GM12878 (cell line): ENCODE results near the gene SLU7. TPM values are rescaled to one million over a fixed set of nuclear protein-coding genes. Genes with fewer than 3 reads are reported as not detected.

Experiments used
- ATAC-seq: fragments of 200-7000 bp; cut with Tn5 transposase; 3 replicates; pipeline ENCODE4 v1.9.1; 2020; ENCODE audit warnings: mild to moderate bottlenecking, moderate library complexity
- BruUV-seq: library from RNA; stranded (reverse); fragments of 400-500 nt; replicated peaks from 2 replicates; lab custom pipeline; 2021; lab: Mats Ljungman, UMichigan
- CTCF ChIA-PET: fragments of 300-600 bp; sonication (Branson Sonifier 250); formaldehyde crosslinking; extraction: SDS; loops from one replicate; lab custom pipeline; 2021; ENCODE audit warnings: inconsistent platforms; lab: Yijun Ruan, JAX
- POLR2A ChIA-PET: fragments of 350-600 bp; formaldehyde crosslinking; extraction: SDS; loops from one replicate; lab custom pipeline; 2021; ENCODE audit warnings: inconsistent platforms; lab: Charles Lee
- RAD21 ChIA-PET: fragments of 300-600 bp; sonication (Branson Sonifier 250); formaldehyde crosslinking; loops from one replicate; lab custom pipeline; 2023; ENCODE audit warnings: antibody characterized with exemption; ENCODE audit not compliant: unreplicated experiment; lab: Charles Lee
- SMC1A ChIA-PET: fragments of 300-600 bp; sonication (Branson Sonifier 250); formaldehyde crosslinking; loops from one replicate; lab custom pipeline; 2023; ENCODE audit not compliant: unreplicated experiment, uncharacterized antibody; lab: Charles Lee
- DNase-seq: peaks from one replicate; pipeline ENCODE4 v3.0.0-alpha.2; 2011; ENCODE audit warnings: low read depth, low spot score
- FAIRE-seq: peaks from 3 replicates; lab custom pipeline; 2011; peaks lifted over from hg19 to GRCh38; lab: Jason Lieb, UNC
- H2AFZ ChIP-seq: 2 replicates; pipeline ENCODE4 v1.6.0; 2011; ENCODE audit warnings: low read depth, low read length, control low read depth; ENCODE audit not compliant: control insufficient read depth
- H3K27ac ChIP-seq: 2 replicates; pipeline ENCODE4 v1.5.1; 2011; ENCODE audit warnings: control low read depth; ENCODE audit not compliant: control insufficient read depth, insufficient read depth
- H3K27me3 ChIP-seq, 2 experiments: replicated peaks in 1 of 2; 2 replicates each; pipeline versions ENCODE4 v1.6.0 to v1.6.1; 2011; ENCODE audit warnings: low read length in 1 of 2; ENCODE audit not compliant: control insufficient read depth in 2 of 2, insufficient read depth in 2 of 2
- H3K36me3 ChIP-seq, 2 experiments: 2 replicates each; pipeline ENCODE4 v1.5.1; 2011; ENCODE audit warnings: low read length in 1 of 2; ENCODE audit not compliant: control insufficient read depth in 2 of 2, insufficient read depth in 2 of 2
- H3K4me1 ChIP-seq: 2 replicates; pipeline ENCODE4 v1.6.1; 2011; ENCODE audit warnings: mild to moderate bottlenecking, low read length, moderate library complexity, mixed read lengths; ENCODE audit not compliant: control insufficient read depth, insufficient read depth
- H3K4me2 ChIP-seq: 2 replicates; pipeline ENCODE4 v1.6.0; 2011; ENCODE audit warnings: control low read depth; ENCODE audit not compliant: control insufficient read depth, insufficient read depth
- H3K4me3 ChIP-seq: fragments of 200-600 bp; sonication (generic); 2 replicates; pipeline ENCODE4 v1.5.1; 2016
- H3K79me2 ChIP-seq: 2 replicates; pipeline ENCODE4 v1.6.0; 2011; ENCODE audit warnings: low read length; ENCODE audit not compliant: control insufficient read depth, insufficient read depth
- H3K9ac ChIP-seq: 2 replicates; pipeline ENCODE4 v1.8.0; 2011; ENCODE audit warnings: low read length, control low read depth, mixed read lengths; ENCODE audit not compliant: control insufficient read depth, insufficient read depth
- H3K9me3 ChIP-seq: replicated peaks from 3 replicates; pipeline ENCODE4 v1.5.1; 2011; ENCODE audit warnings: mild to moderate bottlenecking, low read length; ENCODE audit not compliant: control insufficient read depth, insufficient read depth
- H4K20me1 ChIP-seq: 2 replicates; pipeline ENCODE4 v1.6.0; 2011; ENCODE audit not compliant: control insufficient read depth, insufficient read depth
- ATF7 ChIP-seq: fragments of 450-650 bp; IDR thresholded peaks from 2 replicates; pipeline ENCODE4 v1.6.1; 2016; ENCODE audit warnings: low read depth, mild to moderate bottlenecking
- BCL3 ChIP-seq: IDR thresholded peaks from 2 replicates; pipeline ENCODE4 v1.6.1; 2011; ENCODE audit warnings: borderline replicate concordance, low read depth, mild to moderate bottlenecking, moderate library complexity, low read length; ENCODE audit not compliant: insufficient read depth, poor library complexity, severe bottlenecking
- CHD2 ChIP-seq: IDR thresholded peaks from 2 replicates; pipeline ENCODE4 v1.6.1; 2011; ENCODE audit warnings: low read depth, low read length, improper control_type of control experiment, borderline replicate concordance
- ELK1 ChIP-seq: IDR thresholded peaks from 2 replicates; pipeline ENCODE4 v1.6.1; 2012; ENCODE audit warnings: low read depth, low read length, improper control_type of control experiment
- IRF4 ChIP-seq: IDR thresholded peaks from 2 replicates; pipeline ENCODE4 v1.6.1; 2011; ENCODE audit warnings: low read depth, low read length
- MYB ChIP-seq: fragments of 150-350 bp; IDR thresholded peaks from 2 replicates; pipeline ENCODE4 v1.6.1; 2014; ENCODE audit warnings: mild to moderate bottlenecking, low read depth, low read length, borderline replicate concordance
- NR2C1 ChIP-seq: fragments of 450-650 bp; IDR thresholded peaks from 2 replicates; pipeline ENCODE4 v1.6.1; 2017; ENCODE audit warnings: antibody characterized with exemption, mild to moderate bottlenecking, moderate library complexity
- NRF1 ChIP-seq: conservative IDR thresholded peaks from 2 replicates; pipeline ENCODE4 v1.6.1; 2011; ENCODE audit warnings: mild to moderate bottlenecking, low read depth, low read length, improper control_type of control experiment
- PBX3 ChIP-seq: IDR thresholded peaks from 2 replicates; pipeline ENCODE4 v1.6.1; 2011; ENCODE audit warnings: mild to moderate bottlenecking, low read depth, low read length, moderate library complexity; ENCODE audit not compliant: insufficient replicate concordance
- RB1 ChIP-seq: fragments of 450-650 bp; formaldehyde crosslinking; IDR thresholded peaks from 2 replicates; pipeline ENCODE4 v1.6.1; 2017; ENCODE audit warnings: mild to moderate bottlenecking, borderline replicate concordance
- RBBP5 ChIP-seq: fragments of 200-600 bp; sonication (generic); conservative IDR thresholded peaks from 2 replicates; pipeline ENCODE4 v1.6.1; 2016
- WRNIP1 ChIP-seq: IDR thresholded peaks from 2 replicates; pipeline ENCODE4 v1.6.1; 2011; ENCODE audit warnings: low read depth, low read length, improper control_type of control experiment, borderline replicate concordance
- ZBED1 ChIP-seq: IDR thresholded peaks from 2 replicates; pipeline ENCODE4 v1.6.1; 2016; ENCODE audit warnings: borderline replicate concordance
- WGBS: methylation state at CpG from one replicate; pipeline ENCODE4 v1.1.6; 2016; ENCODE audit warnings: low lambda C conversion rate; ENCODE audit not compliant: insufficient replicate concordance, insufficient coverage; ENCODE audit errors: missing lambda C conversion rate; 5-methylcytosine and 5-hydroxymethylcytosine counted together
- in situ Hi-C: fragments of 300-500 bp; cut with MboI; formaldehyde crosslinking; loops from 9 replicates; pipeline ENCODE4 v1.14.3; 2018; ENCODE audit warnings: mixed read lengths
- intact Hi-C: fragments of 100-400 bp; cut with micrococcal nuclease; formaldehyde crosslinking; loops from one replicate; pipeline ENCODE4 v1.14.2; 2022; ENCODE audit not compliant: unreplicated experiment
- polyA plus RNA-seq, 11 experiments: library from polyadenylated mRNA; depleted of rRNA in 4 of 11; unstranded in 6 of 11; stranded (reverse) in 5 of 11; fragments of >200 nt; fragmentation: Nextera tagmentation in 4 of 11; fragmentation: Illumina TruSeq in 1 of 11; extraction: Ambion mirVana in 4 of 11; extraction: Trizol in 1 of 11; gene quantifications; 1 replicate in 1 of 11; 2 replicates in 10 of 11; pipeline versions ENCODE4 v1.2.1 to v1.2.3, GENCODE V29; 2011 to 2016; ENCODE audit warnings: inconsistent platforms in 2 of 11, missing spikeins in 2 of 11, low read depth in 1 of 11
- total RNA-seq, 4 experiments: library from RNA; depleted of rRNA in 3 of 4; stranded (reverse); fragments of >200 nt in 3 of 4; fragmentation: Illumina TruSeq in 1 of 4; extraction: Trizol in 1 of 4; gene quantifications; 2 replicates each; pipeline versions ENCODE4 v1.2.1 to v1.2.3, GENCODE V29; 2013 to 2021

The SLU7 gene
- total and polyA plus RNA-seq, 10 of the 15 experiments (the other 5 are each of a cell fraction or from before 2014, with no cell fraction given), result 32.7 to 55.2 (median 46.6) TPM

- no peak overlapping the region for H3K27ac ChIP-seq
- no peaks in the 10 kb centered on the region for H4K20me1 ChIP-seq
- intact Hi-C loops, result no loop called here
- POLR2A ChIA-PET, result no interaction called here
- no peaks in the 10 kb centered on the region for H3K36me3 ChIP-seq
- ATAC-seq, result no peak
- no peaks in the 10 kb centered on the region; a peak in 1 of 4 replicates for H3K27me3 ChIP-seq
- no TSS peak for BruUV-seq
- WGBS, result 86% methylated on average over 1 of the region's 1 CpG
- SMC1A ChIA-PET, result no interaction called here
- no peak for FAIRE-seq
- no peaks in the 10 kb centered on the region for H3K4me1 ChIP-seq
- no peak overlapping the region for H3K9ac ChIP-seq
- H3K79me2 ChIP-seq, result no peaks in the 10 kb centered on the region
- H2AFZ ChIP-seq, result no peak overlapping the region
- in situ Hi-C loops, result no loop called here
- no peak overlapping the region for H3K4me3 ChIP-seq
- RAD21 ChIA-PET, result no interaction called here
- CTCF ChIA-PET, result interaction anchor here (0.7 to 1.4 kb wide), 2 partner anchors 306 to 400 kb away, joined by 3 read pairs; no protein-coding TSS in a partner anchor
- DNase-seq, result no peak
- no peaks in the 10 kb centered on the region; the same call in 1 of the 3 replicates for H3K9me3 ChIP-seq
- no peak for TF ChIP-seq NRF1
- TF ChIP-seq ATF7, result no peak
- no peak for TF ChIP-seq BCL3
- no peak for TF ChIP-seq ELK1
- no peak for TF ChIP-seq WRNIP1
- no peak for TF ChIP-seq MYB
- TF ChIP-seq CHD2, result no peak
- TF ChIP-seq NR2C1, result no peak
- no peak for TF ChIP-seq PBX3
- no peak for TF ChIP-seq IRF4
- no peak for TF ChIP-seq ZBED1
- no peak for TF ChIP-seq RBBP5
- TF ChIP-seq RB1, result no peak
- H3K4me2 ChIP-seq, result no peak overlapping the region
These were observed 31.4 kb downstream of the SLU7 start for GRCh38 chr5:160387445-160387844.
